HG03439 (cell line): ENCODE measurements around the gene XCR1.
"Not testable (repeated sequence)": the region's sequence is repeated elsewhere in the genome, so short reads cannot be mapped to it uniquely, and the experiment has no call there.

Experiments used
- ATAC-seq: cut with Tn5 transposase; IDR thresholded peaks from one replicate; pipeline ENCODE4 v1.9.1; 2021; ENCODE audit warnings: mild to moderate bottlenecking, moderate library complexity; ENCODE audit not compliant: unreplicated experiment

The XCR1 gene

DNA sequence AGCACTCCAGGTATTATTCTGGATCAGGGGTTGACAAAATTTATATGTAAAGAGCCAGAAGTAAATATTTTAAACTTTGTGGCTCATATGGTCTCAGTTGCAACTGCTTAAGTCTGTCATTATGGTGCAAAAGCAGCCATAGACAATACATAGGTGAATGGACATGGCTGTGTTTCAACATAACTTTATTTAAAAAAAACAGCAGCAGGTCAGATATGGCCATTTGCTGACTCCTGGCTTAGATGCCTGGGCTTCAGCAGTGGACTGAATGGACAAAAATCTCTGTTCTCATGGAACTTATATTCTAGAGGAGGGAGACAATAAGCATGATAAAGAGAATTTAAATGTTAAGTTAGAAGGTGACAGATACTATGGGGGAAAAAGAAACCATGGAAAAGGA is 20.0 kb downstream of the XCR1 start:
- ATAC-seq: no peak

DNA sequence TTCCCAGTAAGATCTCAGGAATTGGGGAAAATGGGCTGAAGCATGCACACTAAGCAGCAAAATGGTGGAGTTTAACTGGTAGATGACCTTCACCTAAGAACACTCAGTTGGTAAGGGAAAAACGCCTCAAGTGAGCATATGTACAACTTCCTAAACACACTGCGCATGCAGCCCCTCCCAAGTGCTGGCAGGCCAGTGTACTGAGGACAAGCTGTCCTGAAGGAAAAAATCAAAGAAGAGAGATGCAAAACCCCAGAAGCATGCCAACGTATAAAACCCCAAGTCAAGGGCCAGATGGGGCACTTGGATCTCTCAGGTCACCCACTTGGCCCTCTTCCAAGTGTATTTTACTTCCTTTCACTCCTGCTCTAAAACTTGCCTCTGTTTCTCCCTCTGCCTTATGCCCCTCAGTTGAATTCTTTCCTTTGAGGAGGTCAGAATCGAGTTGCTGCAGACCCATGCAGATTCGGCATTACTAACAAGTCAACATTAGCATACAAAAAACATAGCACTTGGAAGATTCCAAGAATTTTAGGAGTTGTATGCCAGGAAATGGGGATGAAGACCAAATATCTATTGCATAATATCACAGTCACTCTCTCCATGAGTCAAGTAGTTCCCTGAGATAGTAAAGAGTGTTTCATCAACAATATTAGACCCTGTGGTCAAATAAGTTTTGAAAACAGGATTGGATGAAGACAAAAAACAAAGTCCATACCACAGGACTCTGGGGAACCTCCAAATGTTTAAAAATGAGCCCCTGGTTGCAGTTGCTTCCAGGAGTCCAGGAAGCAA is 20.8 kb downstream of the XCR1 start:
- no peak for ATAC-seq

DNA sequence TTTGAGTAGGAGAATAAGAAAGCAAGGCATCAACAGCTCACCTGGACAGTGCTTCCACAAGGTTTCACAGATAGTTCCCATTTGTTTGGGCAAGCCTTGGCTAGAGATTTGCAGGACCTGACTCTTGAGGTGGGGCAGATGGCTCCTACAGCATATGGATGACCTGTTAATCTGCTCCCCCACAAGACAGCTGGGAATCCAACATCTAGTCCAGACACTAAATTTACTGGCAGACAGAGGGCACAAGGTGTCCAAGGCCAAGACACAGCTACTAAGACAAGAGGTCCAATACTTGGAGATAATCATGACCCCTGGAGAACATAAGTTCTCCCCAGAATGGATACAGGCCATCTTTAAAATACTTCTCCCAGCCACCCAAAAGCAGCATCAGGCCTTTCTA is 23.6 kb downstream of the XCR1 start:
- not testable (repeated sequence) for ATAC-seq

DNA sequence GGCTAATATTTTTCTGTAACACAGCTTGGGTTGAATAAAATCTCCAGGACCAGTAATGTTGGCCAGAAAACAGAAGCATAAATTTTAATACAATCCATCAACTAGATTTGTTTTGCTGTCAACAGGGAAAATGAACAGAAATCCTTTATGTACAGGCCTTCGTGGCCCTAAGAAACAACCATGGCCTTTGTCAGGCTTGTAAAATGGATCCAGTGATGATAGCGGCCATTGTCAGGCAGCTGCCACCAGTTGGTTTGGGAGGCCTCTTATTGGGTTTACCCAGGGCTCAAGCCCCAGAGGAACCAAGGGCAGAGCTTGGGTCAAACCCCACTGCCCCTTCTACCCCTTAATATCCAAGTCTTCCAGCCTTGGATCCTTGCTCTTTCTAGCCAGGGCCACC is 26.1 kb downstream of the XCR1 start:
- no peak for ATAC-seq

DNA sequence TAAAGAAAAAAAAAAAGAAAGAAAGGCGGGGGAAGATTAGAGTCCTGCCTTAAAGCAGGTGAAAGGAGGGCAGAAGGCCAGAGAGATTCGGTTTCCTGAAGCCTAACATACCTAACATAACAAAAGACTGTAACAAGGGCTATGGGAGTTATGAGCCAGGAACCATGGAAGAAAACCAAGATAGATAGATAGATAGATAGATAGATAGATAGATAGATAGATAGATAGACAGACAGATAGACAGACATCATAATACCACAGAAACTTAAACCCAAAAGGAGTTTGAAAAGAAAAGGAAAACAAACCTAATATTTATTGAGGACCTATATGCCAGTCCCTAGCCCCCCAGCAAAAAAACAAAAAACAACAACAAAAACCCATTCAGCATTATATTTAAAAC is 29.3 kb downstream of the XCR1 start:
- ATAC-seq: no peak

DNA sequence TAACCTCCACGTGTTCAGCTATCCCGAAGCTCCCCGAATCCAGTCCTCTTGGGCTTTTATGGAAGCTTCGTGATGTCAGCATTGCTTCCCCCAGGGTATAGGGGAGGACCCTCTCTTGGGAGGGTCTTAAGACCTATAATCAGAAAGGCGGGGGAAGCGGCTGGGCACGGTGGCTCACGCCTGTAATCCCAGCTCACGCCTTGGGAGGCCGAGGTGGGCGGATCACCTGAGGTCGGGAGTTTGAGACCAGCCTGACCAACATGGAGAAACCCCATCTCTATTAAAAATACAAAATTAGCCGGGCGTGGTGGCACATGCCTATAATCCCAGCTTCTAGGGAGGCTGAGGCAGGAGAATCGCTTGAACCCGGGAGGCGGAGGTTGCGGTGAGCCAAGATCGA is 29.8 kb downstream of the XCR1 start:
- ATAC-seq: not testable (repeated sequence)

DNA sequence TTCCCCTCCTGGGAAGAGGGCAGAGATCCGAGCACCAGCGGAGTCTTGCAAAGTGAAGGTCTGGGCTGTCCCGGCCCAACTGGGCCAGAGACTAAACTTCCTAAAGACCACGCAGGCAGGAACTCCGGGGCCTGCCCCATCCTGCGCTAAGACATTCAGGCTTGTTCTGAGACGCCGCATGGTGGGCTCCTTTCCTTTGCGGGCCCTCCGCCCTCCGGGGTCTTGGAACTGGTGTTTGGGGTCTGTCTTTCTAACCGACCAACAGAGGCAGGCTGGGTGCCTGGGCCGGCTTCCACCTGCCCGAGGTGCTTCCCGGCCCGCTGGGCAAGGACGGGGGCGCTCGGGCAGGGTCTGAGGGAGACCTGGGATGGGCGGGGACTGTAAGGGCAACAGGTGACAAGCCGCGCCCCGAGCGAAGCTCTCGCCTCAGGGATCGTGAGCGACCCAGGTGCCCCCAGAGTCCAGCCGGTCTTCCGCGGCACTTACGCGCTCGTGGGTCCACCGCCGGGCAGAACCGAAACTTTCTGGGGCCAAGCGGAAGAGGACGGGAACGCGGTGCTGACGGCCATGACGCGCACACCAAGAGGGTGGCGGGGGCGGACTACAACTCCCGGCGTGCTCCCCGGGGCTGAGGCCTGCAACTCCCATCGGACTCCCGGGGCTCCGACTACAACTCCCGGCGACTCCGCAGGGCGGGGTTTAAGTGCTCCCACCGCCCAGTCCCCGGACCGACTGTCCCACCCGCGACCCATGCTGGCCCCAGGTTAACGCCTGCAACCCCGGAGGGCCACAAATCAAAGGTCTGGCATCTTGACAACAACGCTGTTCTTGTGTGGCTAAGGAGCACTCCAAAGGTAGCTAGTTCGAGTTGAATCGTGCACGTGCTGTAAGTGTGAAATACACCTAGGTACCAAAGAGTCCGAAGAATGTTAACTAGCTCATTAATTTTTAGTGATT is 31.8 kb downstream of the XCR1 start, which contains the start of gene FYCO1:
TSS of gene FYCO1 (minus strand) at position 589 of the 957 bp plus-strand sequence. CDS start 10,914 bp downstream, outside the sequence.
- peak; percentile 90 for ATAC-seq

DNA sequence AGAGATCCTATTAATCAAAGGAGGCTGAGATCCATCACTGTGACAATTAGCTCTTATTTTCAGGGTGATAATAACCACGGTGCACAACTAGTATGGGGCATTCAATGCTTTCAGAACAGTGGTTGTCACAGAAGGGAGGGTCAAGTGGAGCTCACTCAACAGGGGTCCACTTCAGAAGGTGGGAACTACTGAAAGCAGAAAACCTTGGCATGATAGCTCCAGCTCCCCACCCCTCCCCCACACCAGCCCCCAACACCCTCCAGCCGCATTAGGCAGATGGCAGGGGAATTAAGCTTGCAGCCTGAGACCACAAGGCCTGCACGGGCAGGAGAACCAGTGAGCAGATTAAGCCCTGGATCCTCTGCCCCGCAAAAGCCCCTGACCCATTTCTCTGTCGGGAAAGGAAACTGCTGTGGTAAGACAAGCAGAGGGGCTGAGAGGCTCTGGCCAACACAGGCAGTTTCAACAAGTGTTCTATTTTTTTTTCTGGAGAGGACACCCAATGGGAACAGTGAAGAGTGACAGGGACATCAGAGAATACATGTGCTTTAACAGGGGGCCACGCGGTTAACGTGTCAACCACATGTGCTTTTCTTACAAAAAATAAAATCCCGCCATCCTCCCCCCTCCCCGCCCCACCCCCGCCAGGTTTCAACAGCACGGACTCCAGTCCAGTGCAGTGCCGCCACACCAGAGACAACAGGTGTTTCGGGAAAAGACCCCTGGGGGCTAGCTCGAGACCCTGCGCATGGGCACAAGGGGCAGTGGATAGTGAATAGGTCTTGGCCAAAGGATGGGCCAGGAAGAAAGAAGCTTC is 32.7 kb downstream of the XCR1 start:
- ATAC-seq: peak; percentile 16

DNA sequence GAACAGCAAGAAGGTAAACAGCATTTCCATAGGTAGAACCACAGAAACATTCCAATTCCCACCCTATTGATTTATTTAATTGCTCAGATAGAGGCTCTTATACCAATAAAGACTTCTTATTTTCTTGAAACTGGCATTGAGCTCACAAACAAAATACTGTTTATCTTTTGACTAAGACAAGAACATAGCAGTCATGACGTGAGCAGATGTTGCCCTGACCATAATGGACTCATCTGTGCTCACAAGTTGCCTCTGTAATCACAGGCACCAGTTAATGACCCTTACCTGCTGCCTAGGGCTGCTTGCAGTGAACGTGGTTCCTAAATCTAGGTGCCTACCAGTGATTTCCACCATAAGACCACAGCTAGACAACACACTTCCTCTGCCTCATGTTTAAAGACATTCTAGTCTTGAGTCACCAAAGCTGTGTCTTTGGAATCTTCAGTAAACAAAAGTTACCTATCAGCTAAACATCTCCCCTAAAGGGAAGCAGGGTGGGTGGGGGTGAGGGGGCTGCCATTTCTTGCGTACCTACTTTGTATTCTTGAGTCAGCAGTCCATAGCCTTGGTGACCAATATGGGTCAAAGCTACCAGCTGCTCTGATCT is 33.8 kb downstream of the XCR1 start:
- no peak for ATAC-seq

DNA sequence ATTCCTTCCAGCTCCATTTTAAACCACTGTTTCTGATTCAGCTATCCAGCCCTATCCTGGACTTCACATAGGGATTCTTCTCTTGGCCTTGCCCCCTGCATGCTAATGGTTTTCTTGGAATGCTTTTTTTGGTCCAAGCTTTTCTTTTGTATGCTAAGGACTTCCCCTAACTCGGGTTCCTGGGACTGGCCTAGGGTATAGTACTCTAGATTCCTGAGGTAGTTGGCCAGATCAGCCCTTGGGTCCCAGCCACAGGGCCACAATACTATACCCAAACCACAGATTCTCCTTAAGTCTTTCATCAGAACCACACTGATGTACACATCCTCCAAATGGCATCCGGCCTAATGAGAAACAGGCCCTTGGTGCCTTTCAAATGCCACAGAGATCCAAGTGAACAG is 34.5 kb downstream of the XCR1 start:
- ATAC-seq: no peak

DNA sequence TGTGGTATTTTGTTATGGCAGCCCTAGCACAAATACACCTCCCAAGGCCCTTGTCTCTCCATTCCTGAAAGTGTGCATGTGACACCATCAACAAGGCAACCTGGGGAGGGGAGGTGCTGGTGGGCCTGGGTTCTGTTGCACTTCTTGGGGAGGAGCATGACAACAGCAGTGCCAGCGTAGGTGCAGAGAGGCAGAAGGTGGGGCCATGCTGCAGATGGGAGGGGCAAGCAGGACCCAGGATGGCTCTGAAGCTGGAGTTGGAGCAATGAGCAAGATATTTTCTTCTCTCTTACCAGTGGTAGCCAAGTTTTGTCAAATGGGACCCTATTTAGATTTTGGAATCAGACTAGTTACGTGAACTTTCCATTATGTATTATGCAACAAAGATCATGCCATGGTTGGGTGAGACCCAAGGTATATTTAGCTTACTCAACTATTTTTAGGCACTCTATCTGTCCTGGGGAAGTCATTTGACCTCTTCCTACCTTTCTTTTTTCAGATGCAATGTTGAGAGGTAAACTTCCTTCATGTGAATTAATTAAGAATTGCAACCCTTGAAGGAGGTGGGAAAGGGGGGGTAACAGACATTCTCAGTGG is 35.1 kb downstream of the XCR1 start:
- no peak for ATAC-seq

DNA sequence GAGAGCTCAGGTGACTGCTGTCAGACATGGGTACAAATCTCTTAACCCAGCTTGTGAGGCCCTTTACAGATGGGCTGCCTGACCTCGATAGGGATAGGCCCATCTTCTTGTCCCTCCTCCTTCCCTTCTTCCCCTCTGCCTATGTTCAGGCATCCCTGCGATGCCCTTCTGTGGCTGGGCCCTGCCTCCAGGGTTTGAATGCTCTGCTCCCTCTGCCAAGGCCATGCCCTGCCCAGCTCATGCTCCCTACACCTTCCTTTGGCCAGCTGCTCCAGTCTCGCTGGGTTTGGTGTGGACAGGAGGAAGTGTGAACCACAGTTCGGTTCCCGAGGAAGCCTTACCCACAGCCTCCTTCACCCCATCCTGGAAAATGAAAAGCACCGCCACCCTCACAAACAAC is 35.9 kb downstream of the XCR1 start:
- ATAC-seq: no peak

DNA sequence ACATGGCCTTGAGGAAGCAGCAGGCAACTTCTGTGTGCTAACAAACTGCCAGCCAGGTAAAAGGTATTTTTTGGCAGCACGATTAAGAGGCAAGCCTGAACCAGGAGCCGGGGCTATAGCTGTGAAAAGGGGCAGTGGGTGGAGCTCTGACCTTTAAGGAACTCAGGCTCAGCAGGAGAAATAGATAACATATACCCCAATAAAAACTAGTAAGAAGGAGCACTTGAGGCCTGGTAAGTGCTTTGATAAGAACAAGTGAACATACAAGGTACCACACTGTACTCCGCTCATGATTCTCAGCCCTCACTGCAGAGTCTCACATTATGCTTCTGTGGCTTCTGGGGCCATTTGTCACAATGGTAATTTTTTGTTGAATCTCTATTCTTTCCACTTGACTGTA is 37.1 kb downstream of the XCR1 start:
- ATAC-seq: no peak

DNA sequence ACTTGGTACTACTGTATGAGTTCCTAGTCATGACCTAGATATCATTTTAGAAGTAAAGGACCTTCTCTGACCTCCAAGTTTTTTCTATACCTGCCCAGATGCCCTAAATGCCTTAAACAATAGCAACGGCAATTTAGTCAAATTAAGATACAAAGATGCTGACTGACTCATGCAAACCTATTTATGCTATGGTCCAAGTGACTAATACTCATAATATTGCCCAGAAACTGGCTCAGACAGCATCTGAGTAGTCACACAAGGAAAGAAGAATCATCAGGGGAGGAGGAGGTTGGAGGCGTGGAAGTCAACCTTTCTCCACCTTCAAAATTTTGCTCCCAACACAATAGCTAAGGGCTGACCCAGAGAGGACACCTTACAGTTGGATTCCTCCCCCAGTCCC is 38.5 kb downstream of the XCR1 start:
- ATAC-seq: no peak

DNA sequence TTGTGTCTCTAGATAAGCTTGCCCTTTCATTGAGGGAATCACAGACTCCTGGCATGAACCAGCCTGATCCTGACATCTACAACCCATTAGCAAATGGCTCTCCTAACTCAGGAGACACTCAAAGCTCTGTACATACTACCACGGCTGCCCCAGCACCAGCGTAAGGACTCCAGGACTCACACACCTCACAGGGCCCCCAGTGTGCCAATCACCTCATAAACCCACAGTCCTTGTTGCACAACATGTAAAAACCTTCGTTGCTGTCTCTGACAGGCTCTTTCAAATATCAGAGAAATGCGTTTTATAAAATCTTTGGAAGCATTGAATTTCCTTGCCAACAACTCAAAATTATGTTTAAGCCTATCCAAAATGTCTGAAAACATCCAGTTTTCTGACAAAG is 38.9 kb downstream of the XCR1 start:
- ATAC-seq: no peak

DNA sequence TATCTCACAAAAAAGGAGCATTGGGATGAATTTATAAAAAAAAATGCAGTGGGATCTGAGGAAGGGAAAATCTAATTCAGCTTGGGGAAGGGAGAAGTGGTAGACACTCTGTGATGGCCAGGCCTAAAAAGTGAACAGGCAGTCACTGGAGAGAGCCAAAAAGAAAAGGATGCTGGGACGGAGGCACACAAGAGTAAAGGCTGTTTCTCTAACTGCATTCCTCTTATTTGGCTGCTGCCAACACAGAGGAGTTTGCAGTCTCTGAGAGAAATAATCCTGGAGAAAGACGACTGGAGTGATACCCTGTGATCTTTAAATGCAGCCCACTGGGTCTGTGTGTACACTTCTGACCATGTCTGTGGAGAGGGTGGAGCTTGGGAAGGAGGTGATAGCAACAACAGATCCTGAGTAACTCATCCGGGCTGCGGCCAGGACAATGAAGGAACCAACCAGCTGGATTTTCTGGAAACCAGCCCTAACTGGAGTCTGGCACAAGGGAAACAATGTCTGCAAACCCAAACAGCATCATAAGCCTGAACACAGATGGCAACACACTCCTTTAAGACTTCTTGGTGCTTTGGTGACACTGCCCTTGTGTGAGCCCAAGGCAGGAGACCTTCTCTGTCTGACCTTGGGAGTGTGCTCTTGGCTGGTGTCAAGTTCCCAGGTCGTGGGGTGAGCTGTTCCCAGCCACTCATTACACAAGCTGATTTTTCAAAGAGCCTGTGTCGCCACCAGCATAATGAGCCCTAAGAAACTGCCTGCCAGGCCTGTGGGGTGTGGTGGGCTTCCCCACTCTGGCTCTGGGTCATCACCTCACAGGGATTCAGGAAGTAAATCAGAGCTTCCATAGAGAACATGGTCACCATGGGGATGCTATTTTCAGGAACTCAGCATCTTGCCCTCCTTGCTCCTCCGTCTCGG is 39.7 kb downstream of the XCR1 start:
- ATAC-seq: no peak

DNA sequence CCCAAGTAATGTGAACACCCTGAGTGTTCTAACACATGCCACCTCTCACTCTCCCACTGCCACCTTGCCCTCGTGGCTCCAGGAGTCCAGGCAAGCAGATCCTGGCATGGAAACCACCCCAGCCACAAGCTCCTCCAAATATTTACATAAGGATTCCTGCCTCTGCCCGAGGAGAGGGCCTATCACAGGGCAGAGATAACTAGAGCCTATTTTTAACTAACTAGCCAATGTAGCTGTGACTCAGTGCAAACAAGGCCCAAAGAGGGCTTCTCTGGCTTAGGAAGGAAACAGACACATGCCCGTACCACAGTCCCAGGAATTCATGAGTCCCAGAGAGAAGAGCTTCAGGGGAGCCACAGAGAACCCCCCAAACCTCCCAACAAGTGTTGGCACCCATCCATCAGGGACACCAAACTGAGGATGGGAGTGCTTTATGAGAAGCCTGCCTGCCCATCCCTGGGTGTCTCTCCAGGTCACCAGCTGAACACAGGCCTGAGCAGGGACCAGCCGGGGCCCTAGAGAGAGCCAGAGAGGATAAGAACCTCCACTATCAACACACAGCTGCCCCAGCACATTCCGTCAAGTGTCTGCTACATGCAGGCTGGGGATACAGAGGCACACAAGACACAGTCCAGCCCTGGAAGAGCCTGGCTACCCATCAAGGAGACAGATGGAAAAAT is 40.8 kb downstream of the XCR1 start:
- ATAC-seq: no peak

DNA sequence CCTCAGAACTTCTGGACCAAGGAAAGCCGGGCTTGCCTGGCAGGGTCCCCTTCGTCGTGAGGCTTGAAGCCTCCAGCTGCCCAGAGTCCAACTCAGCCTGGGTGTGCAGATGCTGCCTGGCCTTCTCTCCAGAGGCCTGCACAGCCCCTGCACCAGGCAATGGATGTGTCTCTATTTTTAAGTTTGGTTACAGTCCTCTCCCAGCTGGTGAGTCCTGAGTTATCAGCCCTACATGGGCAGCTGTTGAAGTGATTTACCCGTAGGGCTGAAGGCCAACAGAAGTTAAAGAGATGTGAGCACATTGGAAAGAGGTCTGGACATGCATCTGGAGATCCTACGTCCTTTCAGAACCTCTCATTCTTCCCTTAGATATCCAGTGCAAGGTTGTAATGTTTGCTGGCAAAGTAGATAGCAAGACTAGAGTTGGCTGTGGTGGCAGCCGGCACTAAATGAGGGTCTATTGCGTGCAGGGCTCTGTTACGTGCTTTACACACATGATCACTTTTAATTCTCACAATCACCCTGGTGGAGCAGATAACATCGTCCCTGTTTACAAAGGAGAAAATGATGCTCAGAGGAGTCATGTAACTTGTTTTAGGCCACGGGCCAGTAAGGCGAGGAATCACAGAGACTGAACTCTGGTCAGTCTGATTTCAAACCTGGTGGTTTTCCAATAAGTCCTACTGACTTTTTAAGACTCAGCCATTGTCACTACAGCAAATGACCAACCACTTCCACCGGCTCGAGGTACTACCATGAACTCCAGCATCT is 41.6 kb downstream of the XCR1 start:
- ATAC-seq: no peak
